ENCODE results near the gene ZNF394. TPM values are rescaled to one million over a fixed set of nuclear protein-coding genes. Genes with fewer than 3 reads are reported as not detected.

The ZNF394 gene
- total and polyA plus RNA-seq, 9 of the 15 experiments (the other 6 are each of a cell fraction or from before 2014, with no cell fraction given) = 2.9 to 32.2 (median 24.2) TPM

DNA sequence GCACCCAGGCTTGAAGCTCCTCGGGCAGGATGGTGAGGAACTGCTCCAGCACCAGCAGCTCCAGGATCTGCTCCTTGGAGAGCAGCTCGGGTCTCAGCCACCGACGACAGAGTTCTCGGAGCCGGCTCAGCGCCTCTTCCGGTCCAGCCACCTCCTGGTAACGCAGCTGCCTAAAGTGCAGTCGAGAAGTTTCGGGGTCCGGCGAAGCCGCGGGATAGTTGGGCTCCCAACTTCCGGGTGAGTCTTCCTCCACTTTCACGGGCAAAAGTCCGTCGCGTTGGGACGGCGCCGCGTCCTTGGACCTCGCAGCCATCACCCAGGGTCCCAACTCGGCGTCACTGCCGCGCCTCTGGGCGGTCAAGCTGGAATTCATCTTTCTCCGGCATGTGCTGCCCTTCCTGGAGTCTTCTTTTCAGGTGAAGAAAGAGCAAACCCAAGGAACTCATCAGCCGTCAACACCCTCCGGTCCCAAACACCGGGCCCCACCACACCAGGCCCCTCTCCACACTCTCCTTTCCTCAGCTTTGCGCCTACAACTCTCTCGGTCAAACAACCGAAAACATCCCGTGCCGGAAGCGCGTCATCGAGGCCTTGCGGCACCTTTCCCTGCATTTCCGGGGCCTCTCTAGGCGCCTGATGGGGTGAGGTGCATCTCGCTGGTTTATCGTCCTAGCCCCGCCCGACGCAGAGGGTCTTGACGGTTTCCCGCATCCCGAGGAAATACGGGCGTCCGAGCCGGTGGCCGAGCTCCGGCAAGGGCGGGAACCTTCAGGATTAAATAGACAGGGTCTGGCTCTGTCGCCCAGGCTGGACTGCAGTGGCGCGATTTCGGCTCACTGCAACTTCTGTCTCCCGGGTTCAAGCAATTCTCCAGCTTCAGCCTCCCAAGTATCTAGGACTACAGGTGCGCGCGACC is at the start of gene ZNF394 (continued):
- TF ChIP-seq, protein P1, sequence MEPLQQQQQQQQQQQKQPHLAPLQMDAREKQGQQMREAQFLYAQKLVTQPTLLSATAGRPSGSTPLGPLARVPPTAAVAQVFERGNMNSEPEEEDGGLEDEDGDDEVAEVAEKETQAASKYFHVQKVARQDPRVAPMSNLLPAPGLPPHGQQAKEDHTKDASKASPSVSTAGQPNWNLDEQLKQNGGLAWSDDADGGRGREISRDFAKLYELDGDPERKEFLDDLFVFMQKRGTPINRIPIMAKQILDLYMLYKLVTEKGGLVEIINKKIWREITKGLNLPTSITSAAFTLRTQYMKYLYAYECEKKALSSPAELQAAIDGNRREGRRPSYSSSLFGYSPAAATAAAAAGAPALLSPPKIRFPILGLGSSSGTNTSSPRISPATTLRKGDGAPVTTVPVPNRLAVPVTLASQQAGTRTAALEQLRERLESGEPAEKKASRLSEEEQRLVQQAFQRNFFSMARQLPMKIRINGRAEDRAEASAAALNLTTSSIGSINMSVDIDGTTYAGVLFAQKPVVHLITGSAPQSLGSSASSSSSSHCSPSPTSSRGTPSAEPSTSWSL (CRISPR knock-in tag; IDR thresholded peaks at IDR 0.05; ENCODE audit: borderline replicate concordance) = no peak
- TF ChIP-seq PHTF2 (CRISPR knock-in tag; IDR thresholded peaks at IDR 0.05) (no peak), ZNF354B (CRISPR knock-in tag; IDR thresholded peaks at IDR 0.05) (no peak), FOXK1 (CRISPR knock-in tag; IDR thresholded peaks at IDR 0.05; ENCODE audit: borderline replicate concordance) (no peak; the same call in 1 of the 2 replicates), JUNB (CRISPR knock-in tag; conservative IDR thresholded peaks at IDR 0.05) (no peak), MYNN (IDR thresholded peaks at IDR 0.05) (no peak), MYNN (CRISPR knock-in tag; IDR thresholded peaks at IDR 0.05) (no peak), MEF2D (tag; conservative IDR thresholded peaks at IDR 0.05; ENCODE audit: low read depth) (no peak), SMARCA4 (IDR thresholded peaks at IDR 0.05) (0 out of 2 replicates have a peak, but pooled peaks have one; percentile 33), TAF7 (tag; IDR thresholded peaks at IDR 0.05) (peak; percentile 78), MYC (IDR thresholded peaks at IDR 0.05; ENCODE audit: low read depth, low read length) (peak; percentile 89), MYC (CRISPR knock-in tag; IDR thresholded peaks at IDR 0.05; ENCODE audit: borderline replicate concordance, low read depth) (peak; percentile 55; the same call in 1 of the 2 replicates), ZBED1 (IDR thresholded peaks at IDR 0.05) (no peak), U2AF2 (optimal IDR thresholded peaks at IDR 0.05; ENCODE audit: low read depth, low read length) (no peak), ZKSCAN8 (CRISPR knock-in tag; IDR thresholded peaks at IDR 0.05) (no peak), MEF2A (IDR thresholded peaks at IDR 0.05; ENCODE audit: control insufficient read depth, low read depth, low read length) (no peak), XRCC5 (IDR thresholded peaks at IDR 0.05; ENCODE audit: low read depth, low read length) (peak; percentile 53; the same call in 1 of the 2 replicates)
- TF ChIP-seq, protein P2, sequence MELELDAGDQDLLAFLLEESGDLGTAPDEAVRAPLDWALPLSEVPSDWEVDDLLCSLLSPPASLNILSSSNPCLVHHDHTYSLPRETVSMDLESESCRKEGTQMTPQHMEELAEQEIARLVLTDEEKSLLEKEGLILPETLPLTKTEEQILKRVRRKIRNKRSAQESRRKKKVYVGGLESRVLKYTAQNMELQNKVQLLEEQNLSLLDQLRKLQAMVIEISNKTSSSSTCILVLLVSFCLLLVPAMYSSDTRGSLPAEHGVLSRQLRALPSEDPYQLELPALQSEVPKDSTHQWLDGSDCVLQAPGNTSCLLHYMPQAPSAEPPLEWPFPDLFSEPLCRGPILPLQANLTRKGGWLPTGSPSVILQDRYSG (tag; conservative IDR thresholded peaks at IDR 0.05; ENCODE audit: low read depth) = no peak
- TF ChIP-seq, protein P3, sequence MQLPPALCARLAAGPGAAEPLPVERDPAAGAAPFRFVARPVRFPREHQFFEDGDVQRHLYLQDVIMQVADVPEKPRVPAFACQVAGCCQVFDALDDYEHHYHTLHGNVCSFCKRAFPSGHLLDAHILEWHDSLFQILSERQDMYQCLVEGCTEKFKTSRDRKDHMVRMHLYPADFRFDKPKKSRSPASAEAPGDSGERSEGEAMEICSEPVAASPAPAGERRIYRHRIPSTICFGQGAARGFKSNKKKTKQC (CRISPR knock-in tag; IDR thresholded peaks at IDR 0.05) = peak; percentile 65; the same call in 1 of the 2 replicates
- TF ChIP-seq, protein P4, sequence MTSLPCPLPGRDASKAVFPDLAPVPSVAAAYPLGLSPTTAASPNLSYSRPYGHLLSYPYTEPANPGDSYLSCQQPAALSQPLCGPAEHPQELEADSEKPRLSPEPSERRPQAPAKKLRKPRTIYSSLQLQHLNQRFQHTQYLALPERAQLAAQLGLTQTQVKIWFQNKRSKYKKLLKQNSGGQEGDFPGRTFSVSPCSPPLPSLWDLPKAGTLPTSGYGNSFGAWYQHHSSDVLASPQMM (CRISPR knock-in tag; IDR thresholded peaks at IDR 0.05) = no peak
- TF ChIP-seq, protein P5, sequence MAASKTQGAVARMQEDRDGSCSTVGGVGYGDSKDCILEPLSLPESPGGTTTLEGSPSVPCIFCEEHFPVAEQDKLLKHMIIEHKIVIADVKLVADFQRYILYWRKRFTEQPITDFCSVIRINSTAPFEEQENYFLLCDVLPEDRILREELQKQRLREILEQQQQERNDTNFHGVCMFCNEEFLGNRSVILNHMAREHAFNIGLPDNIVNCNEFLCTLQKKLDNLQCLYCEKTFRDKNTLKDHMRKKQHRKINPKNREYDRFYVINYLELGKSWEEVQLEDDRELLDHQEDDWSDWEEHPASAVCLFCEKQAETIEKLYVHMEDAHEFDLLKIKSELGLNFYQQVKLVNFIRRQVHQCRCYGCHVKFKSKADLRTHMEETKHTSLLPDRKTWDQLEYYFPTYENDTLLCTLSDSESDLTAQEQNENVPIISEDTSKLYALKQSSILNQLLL (CRISPR knock-in tag; IDR thresholded peaks at IDR 0.05; ENCODE audit: borderline replicate concordance) = no peak
- TF ChIP-seq, protein P6, sequence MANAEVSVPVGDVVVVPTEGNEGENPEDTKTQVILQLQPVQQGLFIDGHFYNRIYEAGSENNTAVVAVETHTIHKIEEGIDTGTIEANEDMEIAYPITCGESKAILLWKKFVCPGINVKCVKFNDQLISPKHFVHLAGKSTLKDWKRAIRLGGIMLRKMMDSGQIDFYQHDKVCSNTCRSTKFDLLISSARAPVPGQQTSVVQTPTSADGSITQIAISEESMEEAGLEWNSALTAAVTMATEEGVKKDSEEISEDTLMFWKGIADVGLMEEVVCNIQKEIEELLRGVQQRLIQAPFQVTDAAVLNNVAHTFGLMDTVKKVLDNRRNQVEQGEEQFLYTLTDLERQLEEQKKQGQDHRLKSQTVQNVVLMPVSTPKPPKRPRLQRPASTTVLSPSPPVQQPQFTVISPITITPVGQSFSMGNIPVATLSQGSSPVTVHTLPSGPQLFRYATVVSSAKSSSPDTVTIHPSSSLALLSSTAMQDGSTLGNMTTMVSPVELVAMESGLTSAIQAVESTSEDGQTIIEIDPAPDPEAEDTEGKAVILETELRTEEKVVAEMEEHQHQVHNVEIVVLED (CRISPR knock-in tag; IDR thresholded peaks at IDR 0.05) = peak; percentile 48

Data from K562 (cell line).